HS-27A (cell line): ENCODE results near the gene MYLK.

ENCODE experiments used
- DNase-seq: peaks from one replicate; pipeline ENCODE4 v3.0.0-alpha.2; 2012; ENCODE audit warnings: low read depth, missing footprints

The MYLK gene

GRCh38 chr3:123642182-123642956 is 241.8 kb downstream of the MYLK start:
- peak; percentile 86 for DNase-seq

GRCh38 chr3:123641505-123641904 is 242.6 kb downstream of the MYLK start:
- DNase-seq, result no peak

GRCh38 chr3:123640740-123641462 is 243.2 kb downstream of the MYLK start:
- no peak for DNase-seq

- DNase-seq, result no peak
Measured at GRCh38 chr3:123640311-123640710, 243.8 kb downstream of the MYLK start.

GRCh38 chr3:123638936-123639689 is 245.0 kb downstream of the MYLK start:
- no peak for DNase-seq

- no peak for DNase-seq
Measured at GRCh38 chr3:123637841-123638240, 246.3 kb downstream of the MYLK start.

- no peak for DNase-seq
Measured at GRCh38 chr3:123637131-123637530, 247.0 kb downstream of the MYLK start.

- DNase-seq, result no peak
Measured at GRCh38 chr3:123636431-123636841, 247.7 kb downstream of the MYLK start.

- no peak for DNase-seq
Measured at GRCh38 chr3:123635717-123636116, 248.4 kb downstream of the MYLK start.

- no peak for DNase-seq
Measured at GRCh38 chr3:123635217-123635616, 248.9 kb downstream of the MYLK start.

GRCh38 chr3:123634149-123635051 is 249.7 kb downstream of the MYLK start:
- no peak for DNase-seq

GRCh38 chr3:123633530-123633929 is 250.6 kb downstream of the MYLK start:
- no peak for DNase-seq

- DNase-seq, result no peak
Measured at GRCh38 chr3:123632161-123632655, 251.9 kb downstream of the MYLK start.

GRCh38 chr3:123629747-123630047 is 254.4 kb downstream of the MYLK start:
- no peak for DNase-seq

- no peak for DNase-seq
Measured at GRCh38 chr3:123628996-123629746, 255.0 kb downstream of the MYLK start.

GRCh38 chr3:123627673-123628670 is 256.2 kb downstream of the MYLK start:
- DNase-seq, result no peak

- DNase-seq, result no peak
Measured at GRCh38 chr3:123626881-123627280, 257.3 kb downstream of the MYLK start.

- no peak for DNase-seq
Measured at GRCh38 chr3:123624302-123624701, 259.8 kb downstream of the MYLK start.

GRCh38 chr3:123623346-123623880 is 260.7 kb downstream of the MYLK start:
- DNase-seq, result no peak
